HG03159 (cell line): ENCODE results near the gene CEP162.
"Not testable (repeated sequence)": the region's sequence is repeated elsewhere in the genome, so short reads cannot be mapped to it uniquely, and the experiment has no call there.

ENCODE experiments used
- ATAC-seq: cut with Tn5 transposase; IDR thresholded peaks from one replicate; pipeline ENCODE4 v1.9.1; 2021; ENCODE audit warnings: mild to moderate bottlenecking, moderate library complexity; ENCODE audit not compliant: unreplicated experiment

CEP162 gene

GRCh38 chr6:84164328-84164727 is 63.1 kb downstream of the CEP162 start:
- ATAC-seq: not testable (repeated sequence)

- ATAC-seq: no peak
These were observed 66.3 kb downstream of the CEP162 start for GRCh38 chr6:84161190-84161589.

GRCh38 chr6:84156306-84156705 is 71.1 kb downstream of the CEP162 start:
- ATAC-seq: no peak

GRCh38 chr6:84151669-84152068 is 75.8 kb downstream of the CEP162 start:
- ATAC-seq: no peak

- ATAC-seq: peak; percentile 68
These were observed 76.7 kb downstream of the CEP162 start for GRCh38 chr6:84150705-84151104.

GRCh38 chr6:84141521-84141920 is 85.9 kb downstream of the CEP162 start:
- no peak for ATAC-seq

- no peak for ATAC-seq
These were observed 88.1 kb downstream of the CEP162 start for GRCh38 chr6:84139311-84139710.

- no peak for ATAC-seq
These were observed 89.4 kb downstream of the CEP162 start for GRCh38 chr6:84137989-84138575.

GRCh38 chr6:84137051-84137375 is 90.4 kb downstream of the CEP162 start:
- no peak for ATAC-seq

- no peak for ATAC-seq
These were observed 90.9 kb downstream of the CEP162 start for GRCh38 chr6:84136364-84137050.

GRCh38 chr6:84135291-84135690 is 92.2 kb downstream of the CEP162 start:
- no peak for ATAC-seq

- not testable (repeated sequence) for ATAC-seq
These were observed 94.1 kb downstream of the CEP162 start for GRCh38 chr6:84133385-84133784.

GRCh38 chr6:84129588-84129987 is 97.9 kb downstream of the CEP162 start:
- not testable (repeated sequence) for ATAC-seq

- peak; percentile 74 for ATAC-seq
These were observed 104.3 kb downstream of the CEP162 start for GRCh38 chr6:84123186-84123585.

- no peak for ATAC-seq
These were observed 108.2 kb downstream of the CEP162 start for GRCh38 chr6:84119277-84119676.

- ATAC-seq: no peak
These were observed 109.3 kb downstream of the CEP162 start for GRCh38 chr6:84118191-84118590.

GRCh38 chr6:84114933-84115594 is 112.4 kb downstream of the CEP162 start:
- not testable (repeated sequence) for ATAC-seq

GRCh38 chr6:84111351-84111750 is 116.1 kb downstream of the CEP162 start:
- not testable (repeated sequence) for ATAC-seq

GRCh38 chr6:84107495-84107894 is 119.9 kb downstream of the CEP162 start:
- no peak for ATAC-seq

GRCh38 chr6:84105215-84105924 is 122.1 kb downstream of the CEP162 start:
- not testable (repeated sequence) for ATAC-seq

- ATAC-seq: no peak
These were observed 124.4 kb downstream of the CEP162 start for GRCh38 chr6:84103029-84103428.

GRCh38 chr6:84095156-84095555 is 132.3 kb downstream of the CEP162 start:
- no peak for ATAC-seq
